Measurements from ENCODE around the gene ATG7.

- TF ChIP-seq EZH2phosphoT487 (IDR thresholded peaks at IDR 0.05; ENCODE audit: low read depth, severe bottlenecking, unreplicated experiment) (no peak), CTCF (IDR thresholded peaks at IDR 0.05; ENCODE audit: poor library complexity) (no peak)
Measured at GRCh38 chr3:11536936-11537612, 264.9 kb downstream of the ATG7 start.

Data from hepatocyte (in vitro differentiated cells).